ENCODE measurements around the gene MNS1.
"Not testable (repeated sequence)": the region's sequence is repeated elsewhere in the genome, so short reads cannot be mapped to it uniquely, and the experiment has no call there.

GRCh38 chr15:56486206-56486605 lies 21.3 kb upstream of the MNS1 start:
- TF ChIP-seq, protein P1, sequence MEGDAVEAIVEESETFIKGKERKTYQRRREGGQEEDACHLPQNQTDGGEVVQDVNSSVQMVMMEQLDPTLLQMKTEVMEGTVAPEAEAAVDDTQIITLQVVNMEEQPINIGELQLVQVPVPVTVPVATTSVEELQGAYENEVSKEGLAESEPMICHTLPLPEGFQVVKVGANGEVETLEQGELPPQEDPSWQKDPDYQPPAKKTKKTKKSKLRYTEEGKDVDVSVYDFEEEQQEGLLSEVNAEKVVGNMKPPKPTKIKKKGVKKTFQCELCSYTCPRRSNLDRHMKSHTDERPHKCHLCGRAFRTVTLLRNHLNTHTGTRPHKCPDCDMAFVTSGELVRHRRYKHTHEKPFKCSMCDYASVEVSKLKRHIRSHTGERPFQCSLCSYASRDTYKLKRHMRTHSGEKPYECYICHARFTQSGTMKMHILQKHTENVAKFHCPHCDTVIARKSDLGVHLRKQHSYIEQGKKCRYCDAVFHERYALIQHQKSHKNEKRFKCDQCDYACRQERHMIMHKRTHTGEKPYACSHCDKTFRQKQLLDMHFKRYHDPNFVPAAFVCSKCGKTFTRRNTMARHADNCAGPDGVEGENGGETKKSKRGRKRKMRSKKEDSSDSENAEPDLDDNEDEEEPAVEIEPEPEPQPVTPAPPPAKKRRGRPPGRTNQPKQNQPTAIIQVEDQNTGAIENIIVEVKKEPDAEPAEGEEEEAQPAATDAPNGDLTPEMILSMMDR (IDR thresholded peaks at IDR 0.05), result not testable (repeated sequence)
- TF ChIP-seq POLR2AphosphoS5, POLR2A (IDR thresholded peaks at IDR 0.05): not testable (repeated sequence)
